ENCODE data around the gene FRMD1.

The FRMD1 gene

GRCh38 chr6:168086066-168086465, 7.1 kb upstream of the FRMD1 start:
- POLR2A ChIA-PET = no interaction called here

GRCh38 chr6:168084465-168085160, 5.6 kb upstream of the FRMD1 start:
- no peaks in the 10 kb centered on the region for H3K4me1 ChIP-seq (ENCODE audit: control insufficient read depth, insufficient read depth, low read length)
- CTCF ChIA-PET = interaction anchor here (0.6 kb wide), 1 partner anchor 39 kb away, joined by 4 read pairs; no protein-coding TSS in a partner anchor
- no peak overlapping the region for H3K4me3 ChIP-seq (ENCODE audit: low read depth, low read length)
- no peaks in the 10 kb centered on the region for H3K9me3 ChIP-seq (ENCODE audit: control insufficient read depth, insufficient read depth, low read depth, low read length)
- no peaks in the 10 kb centered on the region for H3K36me3 ChIP-seq (ENCODE audit: control insufficient read depth in 2 of 2, insufficient read depth in 1 of 2, low read length in 2 of 2)
- no peak overlapping the region for H3K27ac ChIP-seq (ENCODE audit: extremely low read depth, low read depth, low read length)
- TF ChIP-seq SALL2 (tag by site-specific recombination; IDR thresholded peaks at IDR 0.05; ENCODE audit: borderline replicate concordance) = no peak
- TF ChIP-seq ZNF114 (tag by site-specific recombination; IDR thresholded peaks at IDR 0.05) = no peak
- no peak for TF ChIP-seq GLIS2 (tag by site-specific recombination; IDR thresholded peaks at IDR 0.05)
- no peak for TF ChIP-seq ZFP3 (tag by site-specific recombination; IDR thresholded peaks at IDR 0.05; ENCODE audit: low read depth)
- no peak for TF ChIP-seq ZNF791 (tag by site-specific recombination; IDR thresholded peaks at IDR 0.05)
- TF ChIP-seq ZNF335 (tag by site-specific recombination; conservative IDR thresholded peaks at IDR 0.05) = no peak
- TF ChIP-seq KLF7 (tag by site-specific recombination; IDR thresholded peaks at IDR 0.05; ENCODE audit: borderline replicate concordance) = no peak
- TF ChIP-seq IKZF3 (tag by site-specific recombination; IDR thresholded peaks at IDR 0.05) = no peak
- no peak for TF ChIP-seq ZNF580 (tag by site-specific recombination; IDR thresholded peaks at IDR 0.05)
- TF ChIP-seq ZNF175 (tag by site-specific recombination; IDR thresholded peaks at IDR 0.05) = no peak
- TF ChIP-seq ZNF121 (tag by site-specific recombination; IDR thresholded peaks at IDR 0.05) = no peak
- TF ChIP-seq ZNF311 (tag by site-specific recombination; IDR thresholded peaks at IDR 0.05; ENCODE audit: borderline replicate concordance) = no peak
- no peak for TF ChIP-seq ZNF398 (tag by site-specific recombination; IDR thresholded peaks at IDR 0.05)
- no peak for TF ChIP-seq ZNF645 (tag by site-specific recombination; IDR thresholded peaks at IDR 0.05)
- no peak for TF ChIP-seq ZNF843 (tag by site-specific recombination; IDR thresholded peaks at IDR 0.05)
- TF ChIP-seq GLIS1 (tag by site-specific recombination; IDR thresholded peaks at IDR 0.05) = no peak
- no peak for TF ChIP-seq ZNF184 (tag by site-specific recombination; IDR thresholded peaks at IDR 0.05)
- POLR2A ChIA-PET = no interaction called here

More at GRCh38 chr6:168086066-168086465, 7.1 kb upstream of the FRMD1 start:
- Histone ChIP-seq H3K4me3 (ENCODE audit: low read depth, low read length) (no peak overlapping the region), H3K36me3 (ENCODE audit: control insufficient read depth in 2 of 2, insufficient read depth in 1 of 2, low read length in 2 of 2) (no peaks in the 10 kb centered on the region), H3K9me3 (ENCODE audit: control insufficient read depth, insufficient read depth, low read depth, low read length) (no peaks in the 10 kb centered on the region), H3K4me1 (ENCODE audit: control insufficient read depth, insufficient read depth, low read length) (no peaks in the 10 kb centered on the region), H3K27ac (ENCODE audit: extremely low read depth, low read depth, low read length) (no peak overlapping the region)
- TF ChIP-seq EGR2 (tag by site-specific recombination; IDR thresholded peaks at IDR 0.05; ENCODE audit: low read depth) = peak; percentile 50; the same call in 1 of the 2 replicates
- no peak for TF ChIP-seq ZFP3 (tag by site-specific recombination; IDR thresholded peaks at IDR 0.05; ENCODE audit: low read depth)
- CTCF ChIA-PET = no interaction called here

- no peak for TF ChIP-seq ZNF513 (tag by site-specific recombination; IDR thresholded peaks at IDR 0.05)
- no peak for TF ChIP-seq ZBTB1 (tag by site-specific recombination; IDR thresholded peaks at IDR 0.05)
- TF ChIP-seq ZNF335 (tag by site-specific recombination; conservative IDR thresholded peaks at IDR 0.05) = no peak
- ChIA-PET POLR2A (no interaction called here), CTCF (no interaction called here)
- Histone ChIP-seq H3K27ac (ENCODE audit: extremely low read depth, low read depth, low read length) (no peak overlapping the region), H3K4me3 (ENCODE audit: low read depth, low read length) (no peak overlapping the region), H3K36me3 (ENCODE audit: control insufficient read depth in 2 of 2, insufficient read depth in 1 of 2, low read length in 2 of 2) (no peaks in the 10 kb centered on the region), H3K4me1 (ENCODE audit: control insufficient read depth, insufficient read depth, low read length) (no peaks in the 10 kb centered on the region), H3K9me3 (ENCODE audit: control insufficient read depth, insufficient read depth, low read depth, low read length) (no peaks in the 10 kb centered on the region)
These were observed 4.5 kb upstream of the FRMD1 start for GRCh38 chr6:168083514-168083885.
